GM23338 (cell line): Measurements from ENCODE around the gene EP300.

Experiments used
- CTCF ChIP-seq, 2 experiments: fragments of 200-600 bp in 1 of 2; sonication (generic) in 1 of 2; conservative IDR thresholded peaks; 2 replicates each; pipeline versions ENCODE4 v1.5.1 to v1.6.1; 2016 to 2017; ENCODE audit warnings: antibody characterized with exemption in 2 of 2, low read depth in 2 of 2, mild to moderate bottlenecking in 2 of 2, moderate library complexity in 1 of 2
- EZH2 ChIP-seq: fragments of 200-600 bp; sonication (generic); IDR thresholded peaks from one replicate; pipeline ENCODE4 v1.8.0; 2017; ENCODE audit warnings: antibody characterized with exemption, mild to moderate bottlenecking, low read depth; ENCODE audit not compliant: unreplicated experiment
- EZH2phosphoT487 ChIP-seq: fragments of 200-600 bp; sonication (generic); IDR thresholded peaks from one replicate; pipeline ENCODE4 v1.8.1; 2018; ENCODE audit warnings: antibody characterized with exemption; ENCODE audit not compliant: unreplicated experiment
- NANOG ChIP-seq: IDR thresholded peaks from 2 replicates; pipeline ENCODE4 v1.6.1; 2016; ENCODE audit warnings: antibody characterized with exemption, borderline replicate concordance
- POLR2AphosphoS5 ChIP-seq: IDR thresholded peaks from 2 replicates; pipeline ENCODE4 v1.6.1; 2016; ENCODE audit warnings: antibody characterized with exemption, low read depth
- REST ChIP-seq: IDR thresholded peaks from one replicate; pipeline ENCODE4 v1.6.1; 2018; ENCODE audit warnings: antibody characterized with exemption; ENCODE audit not compliant: unreplicated experiment
- ZNF331 ChIP-seq: fragments of 250-450 bp; sonication (Bioruptor Pico); IDR thresholded peaks from 2 replicates; pipeline ENCODE4 v1.5.0; 2020; ENCODE audit warnings: low read depth, mild to moderate bottlenecking, moderate library complexity
- ZNF462 ChIP-seq: fragments of 250-450 bp; sonication (Bioruptor Pico); IDR thresholded peaks from 2 replicates; pipeline ENCODE4 v1.5.0; 2020; ENCODE audit warnings: mild to moderate bottlenecking, moderate library complexity

GRCh38 chr22:41074466-41074865 lies 17.9 kb upstream of the EP300 start:
- TF ChIP-seq CTCF (conservative IDR thresholded peaks at IDR 0.05; ENCODE audit: low read depth in 2 of 2) (no peak), POLR2AphosphoS5 (no peak), EZH2phosphoT487 (no peak), EZH2 (no peak), ZNF331 (CRISPR knock-in tag) (no peak), REST (no peak), ZNF462 (no peak), NANOG (no peak)
